HCT116 (cell line): ENCODE results near the gene NTNG2.

Experiments used
- CTCF ChIP-seq, 3 experiments: fragments of 200-600 bp in 1 of 3; sonication (generic) in 1 of 3; IDR thresholded peaks in 2 of 3; conservative IDR thresholded peaks in 1 of 3; 2 replicates each; pipeline ENCODE4 v1.5.1; 2012 to 2017; ENCODE audit warnings: low read depth in 2 of 3, low read length in 2 of 3, antibody characterized with exemption in 1 of 3, borderline replicate concordance in 1 of 3, control low read depth in 1 of 3, mild to moderate bottlenecking in 1 of 3, mixed read lengths in 1 of 3, mixed run types in 1 of 3, moderate library complexity in 1 of 3; ENCODE audit not compliant: insufficient read depth in 1 of 3
- EZH2phosphoT487 ChIP-seq: fragments of 200-600 bp; IDR thresholded peaks from 2 replicates; pipeline ENCODE4 v1.6.1; 2018; ENCODE audit warnings: antibody characterized with exemption, borderline replicate concordance
- POLR2A ChIP-seq: IDR thresholded peaks from 2 replicates; pipeline ENCODE4 v1.7.0; 2011; ENCODE audit warnings: borderline replicate concordance; ENCODE audit not compliant: insufficient read depth, insufficient read length; ENCODE audit errors: extremely low read depth
- POLR2AphosphoS5 ChIP-seq: IDR thresholded peaks from 2 replicates; pipeline ENCODE4 v1.6.1; 2011; ENCODE audit warnings: mild to moderate bottlenecking, low read depth, low read length, moderate library complexity
- ZNF274 ChIP-seq: fragments of 200-500 bp; sonication (Bioruptor generic); IDR thresholded peaks from 2 replicates; pipeline ENCODE4 v1.6.1; 2014; ENCODE audit warnings: mild to moderate bottlenecking, low read depth, low read length, inconsistent platforms

GRCh38 chr9:132160802-132161742, 786 bp upstream of the NTNG2 start:
- no peak for TF ChIP-seq ZNF274
- TF ChIP-seq CTCF (IDR thresholded peaks at IDR 0.05 in 2 of 3, conservative IDR thresholded peaks at IDR 0.05 in 1 of 3; ENCODE audit: borderline replicate concordance in 1 of 3, insufficient read depth in 1 of 3, low read depth in 2 of 3, low read length in 2 of 3), result no peak
- TF ChIP-seq POLR2AphosphoS5, result no peak
- TF ChIP-seq EZH2phosphoT487, result no peak
- no peak for TF ChIP-seq POLR2A
